ENCODE results near the gene IL5RA. TPM values are rescaled to one million over a fixed set of nuclear protein-coding genes. Genes with fewer than 3 reads are reported as not detected.

The IL5RA gene
- total RNA-seq, 1 donor from 2014 or later: not detected

DNA sequence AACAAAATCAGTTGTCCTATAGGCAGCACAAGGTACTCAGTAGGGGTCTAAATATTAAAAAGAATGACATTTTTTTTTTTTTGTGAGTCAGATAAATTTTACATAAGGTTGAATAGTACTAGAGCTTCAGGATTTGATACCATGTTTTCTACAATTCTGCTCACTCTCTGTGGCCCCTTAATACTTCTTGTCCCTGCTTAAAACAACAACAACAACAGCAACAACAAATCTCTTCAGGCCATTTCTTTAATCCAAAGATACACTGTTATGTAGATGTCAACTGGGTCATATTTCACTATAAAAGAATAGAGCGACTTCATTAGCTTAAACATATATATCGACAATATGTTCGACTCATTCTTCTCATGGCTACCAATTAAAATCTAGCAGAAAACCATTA is 3.0 kb downstream of the IL5RA start:
- Histone ChIP-seq H3K27me3 (ENCODE audit: low read depth) (no peaks in the 10 kb centered on the region), H3K36me3 (no peaks in the 10 kb centered on the region), H3K27ac (replicated peaks) (no peak overlapping the region), H3K9me3 (replicated peaks) (no peaks in the 10 kb centered on the region), H3K4me3 (no peak overlapping the region), H3K4me1 (no peaks in the 10 kb centered on the region)
- TF ChIP-seq, protein P1, sequence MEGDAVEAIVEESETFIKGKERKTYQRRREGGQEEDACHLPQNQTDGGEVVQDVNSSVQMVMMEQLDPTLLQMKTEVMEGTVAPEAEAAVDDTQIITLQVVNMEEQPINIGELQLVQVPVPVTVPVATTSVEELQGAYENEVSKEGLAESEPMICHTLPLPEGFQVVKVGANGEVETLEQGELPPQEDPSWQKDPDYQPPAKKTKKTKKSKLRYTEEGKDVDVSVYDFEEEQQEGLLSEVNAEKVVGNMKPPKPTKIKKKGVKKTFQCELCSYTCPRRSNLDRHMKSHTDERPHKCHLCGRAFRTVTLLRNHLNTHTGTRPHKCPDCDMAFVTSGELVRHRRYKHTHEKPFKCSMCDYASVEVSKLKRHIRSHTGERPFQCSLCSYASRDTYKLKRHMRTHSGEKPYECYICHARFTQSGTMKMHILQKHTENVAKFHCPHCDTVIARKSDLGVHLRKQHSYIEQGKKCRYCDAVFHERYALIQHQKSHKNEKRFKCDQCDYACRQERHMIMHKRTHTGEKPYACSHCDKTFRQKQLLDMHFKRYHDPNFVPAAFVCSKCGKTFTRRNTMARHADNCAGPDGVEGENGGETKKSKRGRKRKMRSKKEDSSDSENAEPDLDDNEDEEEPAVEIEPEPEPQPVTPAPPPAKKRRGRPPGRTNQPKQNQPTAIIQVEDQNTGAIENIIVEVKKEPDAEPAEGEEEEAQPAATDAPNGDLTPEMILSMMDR (IDR thresholded peaks at IDR 0.05; ENCODE audit: borderline replicate concordance): no peak
- no peak for DNase-seq
- intact Hi-C loops (cut with micrococcal nuclease): no loop called here

GRCh38 chr3:3105815-3106214 is 4.4 kb downstream of the IL5RA start:
- Histone ChIP-seq H3K9me3 (replicated peaks) (no peaks in the 10 kb centered on the region), H3K36me3 (no peaks in the 10 kb centered on the region), H3K4me3 (no peak overlapping the region), H3K4me1 (no peaks in the 10 kb centered on the region), H3K27ac (replicated peaks) (no peak overlapping the region), H3K27me3 (ENCODE audit: low read depth) (no peaks in the 10 kb centered on the region)
- TF ChIP-seq, protein P1 (IDR thresholded peaks at IDR 0.05; ENCODE audit: borderline replicate concordance): no peak
- DNase-seq: no peak
- intact Hi-C loops (cut with micrococcal nuclease): no loop called here

DNA sequence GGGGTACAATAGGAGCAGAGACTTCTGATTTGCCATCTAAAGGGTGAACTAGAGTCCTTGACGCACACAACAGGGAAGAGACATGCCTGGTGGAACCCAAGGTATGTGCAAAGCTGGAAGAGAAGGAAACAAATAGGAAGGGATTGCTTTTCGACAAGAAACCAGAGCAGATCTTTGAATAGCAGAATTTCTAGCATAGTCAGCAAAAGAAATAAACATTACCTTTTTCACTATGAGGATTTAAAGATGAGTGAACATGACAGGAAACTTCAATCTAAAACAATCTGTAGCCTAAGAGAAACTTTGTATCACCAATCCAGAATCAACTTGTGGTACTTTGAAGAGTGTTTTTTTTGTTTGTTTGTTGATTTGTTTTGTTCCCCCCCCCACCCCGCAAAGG is 4.9 kb downstream of the IL5RA start:
- H3K4me1 ChIP-seq: no peaks in the 10 kb centered on the region
- no peak overlapping the region for H3K27ac ChIP-seq (replicated peaks)
- no peaks in the 10 kb centered on the region for H3K9me3 ChIP-seq (replicated peaks)
- H3K4me3 ChIP-seq: no peak overlapping the region
- intact Hi-C loops (cut with micrococcal nuclease): no loop called here
- TF ChIP-seq, protein P1 (IDR thresholded peaks at IDR 0.05; ENCODE audit: borderline replicate concordance): no peak
- H3K27me3 ChIP-seq (ENCODE audit: low read depth): no peaks in the 10 kb centered on the region
- DNase-seq: no peak
- no peaks in the 10 kb centered on the region for H3K36me3 ChIP-seq

GRCh38 chr3:3102751-3103150 is 7.4 kb downstream of the IL5RA start:
- H3K4me3 ChIP-seq: no peak overlapping the region
- H3K36me3 ChIP-seq: no peaks in the 10 kb centered on the region
- no peak overlapping the region for H3K27ac ChIP-seq (replicated peaks)
- DNase-seq: no peak
- H3K4me1 ChIP-seq: no peaks in the 10 kb centered on the region
- peaks cover 8% of the 10 kb centered on the region for H3K27me3 ChIP-seq (ENCODE audit: low read depth)
- intact Hi-C loops (cut with micrococcal nuclease): no loop called here
- TF ChIP-seq, protein P1 (IDR thresholded peaks at IDR 0.05; ENCODE audit: borderline replicate concordance): no peak
- H3K9me3 ChIP-seq (replicated peaks): no peaks in the 10 kb centered on the region

DNA sequence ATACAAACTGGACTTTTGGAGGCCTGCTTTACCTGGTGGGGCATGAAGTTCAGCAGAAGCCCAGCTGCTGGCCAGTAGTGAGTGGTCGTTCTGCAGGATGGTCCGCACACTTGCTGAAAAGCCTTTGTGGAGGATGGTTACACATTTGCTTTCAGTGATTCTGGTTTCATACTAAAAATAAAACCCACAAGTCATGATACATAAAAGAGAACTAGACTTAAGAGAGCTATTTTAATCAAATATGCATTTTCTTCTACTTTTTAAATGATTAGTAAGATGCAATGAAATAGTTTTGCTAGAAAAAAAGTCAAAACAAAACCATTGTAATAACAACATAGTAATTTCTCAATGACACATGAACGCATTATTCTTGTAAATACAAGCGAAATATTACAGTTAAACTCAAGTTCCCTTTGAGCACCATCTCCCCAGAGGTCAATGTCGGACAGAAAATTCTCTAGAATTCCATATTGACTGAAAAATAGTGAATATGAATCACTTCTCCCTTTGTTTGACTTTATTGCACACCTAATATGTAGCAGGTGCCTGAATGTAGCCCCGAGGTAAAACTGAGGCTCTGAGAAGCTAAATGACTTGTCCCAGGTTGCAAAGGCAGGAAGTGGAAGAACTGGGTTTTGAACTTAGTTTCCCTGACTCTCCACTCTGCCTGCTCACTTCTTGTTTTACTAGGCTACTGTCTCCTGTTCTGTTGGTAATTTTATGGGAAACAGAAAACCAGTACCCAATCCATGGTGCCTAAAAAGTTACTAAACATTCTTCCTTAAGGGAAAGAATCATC is 8.3 kb downstream of the IL5RA start:
- TF ChIP-seq, protein P1 (IDR thresholded peaks at IDR 0.05; ENCODE audit: borderline replicate concordance): no peak
- intact Hi-C loops (cut with micrococcal nuclease): no loop called here
- Histone ChIP-seq H3K36me3 (no peaks in the 10 kb centered on the region), H3K4me3 (no peak overlapping the region), H3K27me3 (ENCODE audit: low read depth) (peaks cover 13% of the 10 kb centered on the region), H3K9me3 (replicated peaks) (no peaks in the 10 kb centered on the region), H3K27ac (replicated peaks) (no peak overlapping the region), H3K4me1 (no peaks in the 10 kb centered on the region)
- DNase-seq: no peak

Data from left ventricle myocardium inferior (tissue), 1 donor.